GM18520 (cell line): Measurements from ENCODE around the gene AMPD1.

Experiments
- ATAC-seq: cut with Tn5 transposase; IDR thresholded peaks from one replicate; pipeline ENCODE4 v1.9.1; 2021; ENCODE audit not compliant: unreplicated experiment

AMPD1 gene

DNA sequence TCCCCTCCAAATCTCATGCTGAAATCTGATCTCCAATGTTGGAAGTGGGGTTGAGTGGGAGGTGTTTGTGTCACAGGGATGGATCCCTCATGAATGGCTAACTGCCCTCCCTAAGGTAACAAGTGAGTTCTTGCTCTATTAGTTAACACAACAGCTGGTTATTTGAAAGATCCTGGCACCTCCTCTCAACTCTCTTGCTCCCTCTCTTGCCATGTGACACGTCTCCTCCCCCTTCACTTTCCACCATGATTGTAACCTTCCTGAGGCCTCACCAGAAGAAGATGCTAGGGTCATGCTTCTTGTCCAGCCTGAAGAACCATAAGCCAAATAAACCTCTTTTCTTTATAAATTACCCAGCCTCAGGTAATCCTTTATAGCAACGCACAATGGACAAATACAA lies 54.0 kb downstream of the AMPD1 start:
- ATAC-seq, result no peak

DNA sequence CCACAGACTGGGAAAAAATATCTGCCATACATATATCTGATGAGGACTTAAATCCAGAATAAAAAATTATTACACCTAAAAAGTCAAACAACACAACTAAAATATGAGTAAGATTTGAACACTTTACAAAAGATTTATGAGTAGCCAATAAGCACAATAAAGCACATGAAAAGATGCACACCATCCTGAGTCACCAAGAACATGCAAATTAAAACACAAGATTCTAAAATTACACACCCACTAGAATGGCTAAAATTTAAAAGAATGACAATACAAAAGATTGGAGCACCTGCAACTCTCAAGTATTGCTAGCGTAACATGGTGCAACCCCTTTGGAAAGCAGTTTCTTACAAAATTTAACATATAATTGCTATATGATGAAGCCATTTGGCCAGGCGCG lies 56.4 kb downstream of the AMPD1 start:
- no peak for ATAC-seq

DNA sequence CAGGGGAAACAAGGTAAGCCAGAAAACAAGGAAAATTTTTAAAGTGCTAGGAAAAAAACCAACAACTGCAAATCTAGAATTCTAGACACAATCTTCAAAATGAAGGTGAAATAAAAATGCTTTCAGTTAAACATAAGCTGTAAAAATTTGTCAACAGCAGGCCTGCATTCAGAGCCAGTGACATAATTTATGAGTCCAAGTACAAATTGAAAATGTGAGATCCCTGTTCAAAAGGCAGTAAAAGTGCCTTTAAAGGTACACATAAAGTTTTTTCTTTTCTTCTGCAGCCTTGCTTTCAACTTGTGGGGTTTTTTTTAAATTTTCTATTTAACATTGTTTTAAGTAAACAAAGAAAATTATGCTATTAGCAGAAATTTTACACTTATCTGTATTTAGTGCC lies 62.9 kb downstream of the AMPD1 start:
- ATAC-seq, result no peak

DNA sequence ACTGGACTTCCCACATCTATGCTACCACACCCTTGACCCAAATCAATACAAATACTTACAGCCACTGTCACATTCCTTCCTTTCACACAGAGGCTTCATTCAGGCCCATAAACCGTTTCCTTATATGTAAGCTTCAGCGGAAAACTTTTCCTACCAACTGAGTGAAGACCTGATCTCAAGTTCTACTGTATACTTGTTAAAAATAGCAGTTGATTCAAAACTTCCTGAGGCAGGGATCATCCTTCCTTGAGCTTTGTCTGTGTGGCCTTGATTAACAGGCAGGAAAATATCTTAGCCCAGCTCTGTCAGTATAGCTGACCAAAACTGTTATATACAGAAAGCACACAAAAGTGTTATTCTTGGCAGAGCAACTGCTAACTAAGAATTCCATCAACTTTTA lies 68.2 kb downstream of the AMPD1 start:
- ATAC-seq, result no peak

DNA sequence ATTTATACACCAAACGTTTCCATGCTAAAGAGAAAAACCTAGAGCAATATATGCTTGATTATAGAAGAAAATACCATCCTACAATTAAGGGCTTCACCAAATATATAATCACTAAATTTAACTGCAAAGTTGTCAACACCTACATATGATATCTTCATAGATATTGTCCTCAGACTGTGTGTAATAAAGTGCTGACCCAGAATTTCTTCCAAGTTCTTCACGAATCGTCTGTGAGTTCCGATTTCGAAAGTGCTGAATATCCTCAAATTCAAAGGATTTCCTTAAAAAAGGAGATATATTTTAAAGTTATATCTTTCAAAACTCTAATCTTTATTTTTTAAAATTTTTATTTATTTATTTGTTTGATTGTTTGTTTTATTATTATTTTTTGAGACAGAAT lies 72.0 kb downstream of the AMPD1 start:
- no peak for ATAC-seq
